Liver (tissue), 9 donors: ENCODE measurements around the gene PLXNA2. TPM values are rescaled to one million over a fixed set of nuclear protein-coding genes. Genes with fewer than 3 reads are reported as not detected.

ENCODE experiments used
- DNase-seq: peaks from one replicate; pipeline ENCODE4 v3.0.0-alpha.2; 2017; ENCODE audit warnings: low spot score
- H3K27ac ChIP-seq, 2 donors: one replicate each; pipeline ENCODE4 v1.7.0; 2013; ENCODE audit warnings: inconsistent platforms in 2 of 2, low read length in 2 of 2, control low read depth in 1 of 2, low read depth in 1 of 2, mild to moderate bottlenecking in 1 of 2
- H3K27me3 ChIP-seq, 4 donors: one replicate each; pipeline versions ENCODE4 v1.6.1 to v1.7.0; 2013; ENCODE audit warnings: low read length in 3 of 4, inconsistent platforms in 1 of 4, mild to moderate bottlenecking in 1 of 4, moderate library complexity in 1 of 4; ENCODE audit not compliant: control insufficient read depth in 4 of 4, insufficient read depth in 4 of 4
- H3K36me3 ChIP-seq, 4 donors: one replicate each; pipeline versions ENCODE4 v1.6.1 to v1.7.0; 2013; ENCODE audit warnings: low read length in 3 of 4, mild to moderate bottlenecking in 3 of 4, low read depth in 1 of 4, moderate library complexity in 1 of 4; ENCODE audit not compliant: control insufficient read depth in 4 of 4, insufficient read depth in 3 of 4
- H3K4me1 ChIP-seq, 4 donors: one replicate each; pipeline versions ENCODE4 v1.6.1 to v1.7.0; 2013; ENCODE audit warnings: low read length in 3 of 4, mild to moderate bottlenecking in 3 of 4, moderate library complexity in 1 of 4; ENCODE audit not compliant: control insufficient read depth in 4 of 4, insufficient read depth in 4 of 4
- H3K4me3 ChIP-seq, 3 donors: one replicate each; pipeline versions ENCODE4 v1.6.1 to v1.7.0; 2013; ENCODE audit warnings: low read length in 3 of 3, control low read depth in 1 of 3, low read depth in 1 of 3, mild to moderate bottlenecking in 1 of 3
- H3K9ac ChIP-seq, 2 donors: one replicate each; pipeline ENCODE4 v1.7.0; 2013; ENCODE audit warnings: low read length in 2 of 2, mild to moderate bottlenecking in 2 of 2, moderate library complexity in 2 of 2, control low read depth in 1 of 2, low read depth in 1 of 2
- H3K9me3 ChIP-seq, 4 donors: one replicate each; pipeline versions ENCODE4 v1.6.1 to v1.7.0; 2013; ENCODE audit warnings: low read length in 3 of 4; ENCODE audit not compliant: control insufficient read depth in 4 of 4
- CTCF ChIP-seq: fragments of 150-350 bp; IDR thresholded peaks from 2 replicates; pipeline ENCODE4 v1.5.1; 2017; ENCODE audit warnings: improper control_type of control experiment, low read depth, low read length; ENCODE audit not compliant: missing input control
- EGR1 ChIP-seq, 2 donors: IDR thresholded peaks; 2 replicates each; pipeline ENCODE4 v1.6.1; 2016 to 2018; ENCODE audit warnings: antibody characterized with exemption in 2 of 2, low read depth in 2 of 2
- FOXA1 ChIP-seq: IDR thresholded peaks from 2 replicates; pipeline ENCODE4 v1.6.1; 2016; ENCODE audit warnings: antibody characterized with exemption
- FOXA2 ChIP-seq: IDR thresholded peaks from 2 replicates; pipeline ENCODE4 v1.6.1; 2016; ENCODE audit warnings: antibody characterized with exemption
- GABPA ChIP-seq, 2 donors: IDR thresholded peaks in 1 of 2; conservative IDR thresholded peaks in 1 of 2; 2 replicates each; pipeline ENCODE4 v1.6.1; 2016; ENCODE audit warnings: antibody characterized with exemption in 2 of 2, mild to moderate bottlenecking in 1 of 2, moderate library complexity in 1 of 2
- HNF4A ChIP-seq, 2 donors: conservative IDR thresholded peaks; 2 replicates each; pipeline ENCODE4 v1.6.1; 2016; ENCODE audit warnings: antibody characterized with exemption in 2 of 2, mild to moderate bottlenecking in 2 of 2
- HNF4G ChIP-seq: IDR thresholded peaks from 2 replicates; pipeline ENCODE4 v1.6.1; 2016; ENCODE audit warnings: antibody characterized with exemption
- JUND ChIP-seq, 2 donors: IDR thresholded peaks; 2 replicates each; pipeline ENCODE4 v1.6.1; 2016; ENCODE audit warnings: antibody characterized with exemption in 2 of 2
- MAX ChIP-seq: IDR thresholded peaks from 2 replicates; pipeline ENCODE4 v1.6.1; 2016; ENCODE audit warnings: antibody characterized with exemption
- NR2F2 ChIP-seq: IDR thresholded peaks from 2 replicates; pipeline ENCODE4 v1.6.1; 2016; ENCODE audit warnings: antibody characterized with exemption
- RAD21 ChIP-seq, 2 donors: IDR thresholded peaks; 2 replicates each; pipeline ENCODE4 v1.6.1; 2016; ENCODE audit warnings: antibody characterized with exemption in 2 of 2, mild to moderate bottlenecking in 2 of 2
- RXRA ChIP-seq, 2 donors: IDR thresholded peaks; 2 replicates each; pipeline ENCODE4 v1.6.1; 2017 to 2018; ENCODE audit warnings: antibody characterized with exemption in 2 of 2, mild to moderate bottlenecking in 1 of 2
- SP1 ChIP-seq: IDR thresholded peaks from 2 replicates; pipeline ENCODE4 v1.6.1; 2018; ENCODE audit warnings: antibody characterized with exemption, mild to moderate bottlenecking
- TAF1 ChIP-seq: conservative IDR thresholded peaks from 2 replicates; pipeline ENCODE4 v1.6.1; 2016; ENCODE audit warnings: antibody characterized with exemption, mild to moderate bottlenecking
- YY1 ChIP-seq: IDR thresholded peaks from 2 replicates; pipeline ENCODE4 v1.6.1; 2016; ENCODE audit warnings: antibody characterized with exemption, mild to moderate bottlenecking
- ZBTB33 ChIP-seq: IDR thresholded peaks from 2 replicates; pipeline ENCODE4 v1.6.1; 2016; ENCODE audit warnings: antibody characterized with exemption
- WGBS: extraction: QIAGEN DNeasy Blood & Tissue Kit; methylation state at CpG from one replicate; pipeline ENCODE4 v1.1.7; 2013; 5-methylcytosine and 5-hydroxymethylcytosine counted together
- polyA plus RNA-seq, 2 donors: library from polyadenylated mRNA; stranded (reverse) in 1 of 2; unstranded in 1 of 2; fragments of 200-250 nt in 1 of 2; fragments of >200 nt in 1 of 2; fragmentation: Nextera tagmentation in 1 of 2; extraction: Ambion mirVana in 1 of 2; gene quantifications; one replicate each; pipeline versions ENCODE4 v1.2.1 to v1.2.3, GENCODE V29; 2013 to 2015
- total RNA-seq, 2 donors: library from RNA; depleted of rRNA; stranded (reverse); fragments of >200 nt; gene quantifications; one replicate each; pipeline ENCODE4 v1.2.3, GENCODE V29; 2014
- TF ChIP-seq, protein P1 (sequence below): IDR thresholded peaks from 2 replicates; pipeline ENCODE4 v1.6.1; 2016; ENCODE audit warnings: antibody characterized with exemption
- donor health status: healthy.
- donor health status: healthy.
- donor health status: healthy.
- donor health status: healthy.
- donor health status: healthy.

Gene PLXNA2
- total and polyA plus RNA-seq, 4 donors = 1.8 to 9.2 (median 2.8) TPM

DNA sequence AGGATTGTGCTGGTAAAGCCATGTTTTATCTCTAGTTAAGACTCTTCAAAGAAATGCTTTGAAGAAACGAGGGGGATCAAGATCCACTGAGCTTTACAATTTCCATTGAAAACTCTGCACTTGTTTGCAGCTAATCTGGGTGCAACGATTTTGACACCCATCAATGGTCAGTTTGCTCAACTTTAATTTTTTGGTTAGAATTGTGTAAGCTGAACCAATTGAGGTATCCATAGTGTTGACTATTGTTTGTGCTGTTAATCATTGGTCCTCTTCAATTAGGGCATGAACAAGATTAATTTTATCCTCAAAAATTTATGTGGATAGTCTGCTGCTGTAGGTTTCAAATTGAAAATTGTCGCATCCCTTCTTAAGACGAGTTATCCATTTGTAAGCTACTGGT, 17.7 kb upstream of the PLXNA2 start:
- no peak for TF ChIP-seq HNF4G
- TF ChIP-seq, protein P1, sequence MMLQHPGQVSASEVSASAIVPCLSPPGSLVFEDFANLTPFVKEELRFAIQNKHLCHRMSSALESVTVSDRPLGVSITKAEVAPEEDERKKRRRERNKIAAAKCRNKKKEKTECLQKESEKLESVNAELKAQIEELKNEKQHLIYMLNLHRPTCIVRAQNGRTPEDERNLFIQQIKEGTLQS = no peak
- TF ChIP-seq FOXA1 = no peak
- no peak for TF ChIP-seq MAX
- no peak for TF ChIP-seq FOXA2
- TF ChIP-seq RXRA (IDR thresholded peaks at IDR 0.05) = no peak
- TF ChIP-seq RAD21 (IDR thresholded peaks at IDR 0.05) = no peak
- TF ChIP-seq TAF1 = no peak
- no peak for TF ChIP-seq NR2F2
- no peak for TF ChIP-seq CTCF
- TF ChIP-seq SP1 = no peak
- no peak for TF ChIP-seq ZBTB33
- Histone ChIP-seq H3K36me3 (no peaks in the 10 kb centered on the region), H3K4me3 (no peak overlapping the region), H3K9me3 (peaks cover 0 to 3% (median 0%) of the 10 kb centered on the region in 4 donors), H3K27me3 (no peaks in the 10 kb centered on the region), H3K27ac (no peak overlapping the region), H3K9ac (no peak overlapping the region), H3K4me1 (peaks cover 4 to 19% (median 8%) of the 10 kb centered on the region in 4 donors)
- 89% methylated on average over 4 of the region's 4 CpGs for WGBS
- no peak for DNase-seq

DNA sequence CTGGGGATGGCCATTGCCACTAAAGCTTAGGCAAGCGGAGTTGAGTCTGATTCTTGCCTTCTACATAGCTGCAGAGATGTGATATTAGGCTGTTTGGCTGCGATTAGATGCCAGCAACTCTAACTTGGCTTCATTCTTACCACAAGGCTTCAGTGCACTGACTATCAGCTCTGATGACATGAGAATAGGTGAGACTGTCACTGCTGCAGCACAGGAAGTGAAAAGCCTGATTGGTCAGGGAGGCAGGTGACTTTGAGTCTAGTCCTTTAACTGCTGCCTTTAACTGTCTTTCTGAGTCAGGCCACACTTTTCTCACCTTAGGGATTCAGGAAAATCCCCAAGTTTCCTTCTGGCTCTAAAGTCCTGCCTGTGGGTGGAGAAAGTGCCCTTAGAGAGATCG, 14.1 kb upstream of the PLXNA2 start:
- DNase-seq = no peak
- Histone ChIP-seq H3K27me3 (no peaks in the 10 kb centered on the region), H3K9ac (no peak overlapping the region), H3K9me3 (peaks cover 0 to 3% (median 0%) of the 10 kb centered on the region in 4 donors), H3K4me1 (peaks cover 0 to 9% (median under 1%) of the 10 kb centered on the region in 4 donors), H3K4me3 (no peak overlapping the region), H3K36me3 (no peaks in the 10 kb centered on the region), H3K27ac (no peak overlapping the region)
- TF ChIP-seq YY1 (no peak), NR2F2 (no peak), HNF4A (conservative IDR thresholded peaks at IDR 0.05) (no peak), MAX (no peak), FOXA2 (no peak), EGR1 (IDR thresholded peaks at IDR 0.05; ENCODE audit: low read depth in 2 of 2) (no peak), SP1 (no peak), HNF4G (no peak), GABPA (IDR thresholded peaks at IDR 0.05 in 1 of 2, conservative IDR thresholded peaks at IDR 0.05 in 1 of 2) (no peak), RXRA (IDR thresholded peaks at IDR 0.05) (no peak), TAF1 (no peak), FOXA1 (no peak), RAD21 (IDR thresholded peaks at IDR 0.05) (no peak), CTCF (no peak), JUND (IDR thresholded peaks at IDR 0.05) (no peak), ZBTB33 (no peak)
- TF ChIP-seq, protein P1 = no peak
- 88% methylated on average over 3 of the region's 3 CpGs for WGBS
